LNCaP clone FGC (cell line): ENCODE measurements around the gene EARS2.

Source experiments
- DNase-seq: peaks from one replicate; pipeline ENCODE4 v3.0.0-alpha.2; 2011; ENCODE audit warnings: low read depth
- H3K4me3 ChIP-seq: 2 replicates; pipeline ENCODE4 v1.5.1; 2011; ENCODE audit warnings: mild to moderate bottlenecking, low read depth, low read length, control low read depth
- TF ChIP-seq, protein P1 (sequence below): IDR thresholded peaks from 2 replicates; pipeline ENCODE4 v1.5.1; 2012; ENCODE audit warnings: mild to moderate bottlenecking; ENCODE audit not compliant: control insufficient read depth, insufficient read depth; ENCODE audit errors: extremely low read depth

Gene EARS2

DNA sequence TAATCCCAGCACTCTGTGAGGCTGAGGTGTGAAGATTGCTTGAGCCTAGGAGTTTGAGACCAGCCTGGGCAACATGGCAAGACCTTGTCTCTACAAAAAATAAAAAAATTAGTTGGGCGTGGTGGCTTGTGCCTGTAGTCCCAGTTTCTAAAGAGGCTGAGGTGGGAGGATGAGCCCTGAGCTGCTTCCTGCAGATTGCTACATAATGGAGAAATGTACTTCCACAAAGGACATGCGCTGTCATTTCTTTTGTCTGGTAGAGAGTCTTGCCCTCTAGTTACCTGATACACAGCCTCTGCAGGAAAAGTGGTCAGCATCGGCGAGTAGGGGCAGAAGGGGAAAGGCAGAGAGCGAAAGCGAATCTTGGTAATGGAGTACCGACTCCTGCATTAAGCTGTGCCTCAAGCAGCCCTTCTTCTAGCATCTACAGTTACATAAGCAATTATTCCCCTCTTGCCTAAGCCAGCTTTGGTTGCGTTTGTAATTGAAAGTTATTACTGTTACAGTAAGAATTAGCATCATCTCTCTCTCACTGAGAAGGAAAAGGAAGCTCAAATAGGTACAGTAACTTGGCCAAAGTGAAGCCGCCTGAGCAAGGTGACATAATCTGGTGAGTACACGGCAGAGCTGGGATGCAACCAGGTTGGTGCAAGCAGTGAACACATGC, 28.4 kb downstream of the EARS2 start:
- no peak overlapping the region for H3K4me3 ChIP-seq
- DNase-seq = no peak
- TF ChIP-seq, protein P1, sequence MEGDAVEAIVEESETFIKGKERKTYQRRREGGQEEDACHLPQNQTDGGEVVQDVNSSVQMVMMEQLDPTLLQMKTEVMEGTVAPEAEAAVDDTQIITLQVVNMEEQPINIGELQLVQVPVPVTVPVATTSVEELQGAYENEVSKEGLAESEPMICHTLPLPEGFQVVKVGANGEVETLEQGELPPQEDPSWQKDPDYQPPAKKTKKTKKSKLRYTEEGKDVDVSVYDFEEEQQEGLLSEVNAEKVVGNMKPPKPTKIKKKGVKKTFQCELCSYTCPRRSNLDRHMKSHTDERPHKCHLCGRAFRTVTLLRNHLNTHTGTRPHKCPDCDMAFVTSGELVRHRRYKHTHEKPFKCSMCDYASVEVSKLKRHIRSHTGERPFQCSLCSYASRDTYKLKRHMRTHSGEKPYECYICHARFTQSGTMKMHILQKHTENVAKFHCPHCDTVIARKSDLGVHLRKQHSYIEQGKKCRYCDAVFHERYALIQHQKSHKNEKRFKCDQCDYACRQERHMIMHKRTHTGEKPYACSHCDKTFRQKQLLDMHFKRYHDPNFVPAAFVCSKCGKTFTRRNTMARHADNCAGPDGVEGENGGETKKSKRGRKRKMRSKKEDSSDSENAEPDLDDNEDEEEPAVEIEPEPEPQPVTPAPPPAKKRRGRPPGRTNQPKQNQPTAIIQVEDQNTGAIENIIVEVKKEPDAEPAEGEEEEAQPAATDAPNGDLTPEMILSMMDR = no peak

DNA sequence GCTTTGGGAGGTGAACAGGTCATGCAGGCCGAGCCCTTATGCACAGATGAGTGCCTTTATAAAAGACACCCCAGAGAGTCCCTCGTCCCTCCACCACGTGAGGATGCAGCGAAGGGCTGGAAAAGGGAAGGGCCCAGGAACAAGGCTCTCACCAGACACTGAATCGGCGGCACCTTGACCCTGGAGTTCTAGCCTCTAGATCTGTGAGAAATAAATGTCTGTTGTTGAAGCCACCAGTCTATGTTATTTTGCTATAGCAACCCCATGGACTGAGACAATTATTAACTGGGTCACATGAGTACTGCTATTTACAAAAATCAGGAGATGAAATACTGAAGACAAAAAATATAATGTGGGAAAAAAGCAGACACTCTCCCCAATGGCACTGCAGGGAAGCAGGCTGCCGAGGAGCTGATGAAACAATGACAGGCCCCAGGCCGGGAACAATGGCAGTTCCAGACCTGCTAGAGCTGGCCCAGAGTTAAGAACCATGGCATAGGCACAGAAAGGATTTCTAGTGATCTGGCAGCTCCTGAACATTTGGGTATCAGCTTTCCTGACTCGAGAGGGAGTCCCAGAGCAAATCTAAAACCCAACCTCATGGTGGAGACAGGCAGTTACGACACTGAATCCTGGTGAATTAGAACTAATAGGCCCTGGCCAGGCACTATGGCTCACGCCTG, 29.0 kb downstream of the EARS2 start:
- no peak overlapping the region for H3K4me3 ChIP-seq
- no peak for DNase-seq
- TF ChIP-seq, protein P1 = no peak

DNA sequence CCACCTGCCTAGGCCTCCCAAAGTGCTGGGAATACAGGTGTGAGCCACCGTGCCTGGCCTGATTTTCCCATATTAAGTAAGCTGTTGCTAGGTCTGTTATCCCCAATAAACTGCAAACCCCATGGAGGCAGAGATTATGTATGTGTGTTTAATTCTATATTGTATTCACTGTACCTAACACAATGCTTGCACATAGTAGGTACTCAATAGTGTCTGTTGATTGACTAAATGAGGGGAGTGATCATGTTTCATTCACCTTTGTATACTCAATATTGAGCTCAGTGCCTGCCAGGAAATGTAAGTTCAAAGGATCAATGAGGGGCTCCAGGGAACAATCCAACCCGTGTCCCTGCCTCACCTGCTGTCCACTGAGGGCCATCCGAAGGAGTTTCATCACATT, 32.3 kb downstream of the EARS2 start:
- H3K4me3 ChIP-seq = no peak overlapping the region
- TF ChIP-seq, protein P1 = no peak
- no peak for DNase-seq

DNA sequence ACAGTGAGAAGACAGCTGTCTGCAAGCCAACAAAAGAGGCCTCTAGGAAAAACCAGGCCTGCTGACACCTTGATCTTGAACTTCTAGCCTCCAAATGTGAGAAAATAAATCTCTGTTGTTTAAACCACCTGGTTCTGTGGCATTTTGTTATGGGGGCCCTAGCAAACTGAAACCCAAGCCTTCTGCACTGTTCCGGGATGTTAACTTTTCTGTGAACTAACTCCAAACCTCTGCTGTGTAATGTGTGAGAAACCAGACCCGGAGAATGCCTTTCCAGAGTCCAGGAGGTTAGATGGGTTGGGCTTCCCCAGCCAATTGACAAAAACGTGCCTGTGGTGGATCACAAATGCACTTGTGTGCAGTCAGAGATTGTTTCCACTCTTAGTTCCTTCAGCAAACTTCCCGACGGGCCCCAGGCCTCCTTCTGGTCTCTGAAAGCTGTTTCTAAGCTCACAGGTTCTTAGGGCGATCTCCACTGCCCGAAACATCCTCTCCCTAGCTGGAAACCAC, 33.2 kb downstream of the EARS2 start:
- no peak overlapping the region for H3K4me3 ChIP-seq
- TF ChIP-seq, protein P1 = no peak
- no peak for DNase-seq

DNA sequence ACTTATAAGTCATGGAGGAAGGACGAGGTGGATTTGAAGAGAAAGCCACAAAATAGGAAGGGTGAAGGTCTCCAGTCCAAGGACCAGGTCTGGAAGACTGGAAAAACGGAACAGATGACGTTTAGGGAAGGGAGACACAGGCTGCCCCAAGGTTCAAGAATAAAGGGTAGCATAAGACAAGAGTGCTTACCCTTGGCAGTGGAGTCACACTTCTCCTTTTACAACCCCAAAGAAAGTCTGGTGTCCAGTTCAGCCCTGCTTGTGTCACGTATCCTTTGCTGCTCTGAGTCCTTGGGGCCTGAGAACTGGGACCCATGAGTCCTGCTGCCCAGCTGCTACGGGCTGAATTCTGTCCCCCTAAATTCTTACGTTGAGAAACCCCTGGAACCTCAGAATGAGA, 33.8 kb downstream of the EARS2 start:
- no peak for DNase-seq
- no peak overlapping the region for H3K4me3 ChIP-seq
- TF ChIP-seq, protein P1 = no peak

DNA sequence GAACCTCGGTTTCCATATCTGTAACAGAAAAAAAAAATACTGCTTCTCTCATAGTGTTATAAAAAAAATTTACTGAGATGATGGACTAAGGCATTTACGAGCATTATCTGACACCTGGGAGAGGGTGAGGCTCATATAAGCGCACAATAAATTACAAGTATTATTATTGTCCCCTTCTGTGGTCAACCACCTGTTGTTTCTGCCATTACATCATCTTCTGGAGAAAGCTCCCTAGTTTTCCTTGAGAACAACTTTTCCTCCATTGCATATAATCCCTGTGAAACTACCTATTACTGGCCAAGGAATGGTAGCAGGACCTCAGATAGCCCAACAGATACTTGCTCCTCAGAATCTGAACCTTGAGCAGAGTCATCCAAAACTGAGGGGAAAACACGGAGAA, 35.2 kb downstream of the EARS2 start:
- no peak overlapping the region for H3K4me3 ChIP-seq
- no peak for DNase-seq
- TF ChIP-seq, protein P1 = no peak
